ENCODE results near the gene CPT1A. TPM values are rescaled to one million over a fixed set of nuclear protein-coding genes. Genes with fewer than 3 reads are reported as not detected.
A peak's percentile ranks its signal among the peaks of the same experiment; 100 is the strongest.

CPT1A gene
- total and polyA plus RNA-seq, 10 of the 15 experiments (the other 5 are each of a cell fraction or from before 2014, with no cell fraction given), result 1.1 to 17.5 (median 6.0) TPM

DNA sequence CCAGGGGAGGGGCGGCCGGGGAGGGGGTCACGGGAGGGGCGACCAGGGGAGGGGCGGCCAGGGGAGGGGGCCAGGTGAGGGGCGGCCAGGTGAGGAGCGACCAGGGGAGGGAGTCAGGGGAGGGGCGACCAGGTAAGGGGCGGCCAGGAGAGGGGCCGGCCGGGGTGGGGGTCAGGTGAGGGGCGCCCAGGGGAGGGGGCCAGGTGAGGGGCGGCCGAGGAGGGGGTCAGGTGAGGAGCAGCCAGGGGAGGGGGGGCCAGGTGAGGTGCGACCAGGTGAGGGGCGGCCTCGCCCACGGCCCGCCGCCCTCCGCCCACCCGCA, 90.8 kb downstream of the CPT1A start (continued):
- TF ChIP-seq, protein P1, sequence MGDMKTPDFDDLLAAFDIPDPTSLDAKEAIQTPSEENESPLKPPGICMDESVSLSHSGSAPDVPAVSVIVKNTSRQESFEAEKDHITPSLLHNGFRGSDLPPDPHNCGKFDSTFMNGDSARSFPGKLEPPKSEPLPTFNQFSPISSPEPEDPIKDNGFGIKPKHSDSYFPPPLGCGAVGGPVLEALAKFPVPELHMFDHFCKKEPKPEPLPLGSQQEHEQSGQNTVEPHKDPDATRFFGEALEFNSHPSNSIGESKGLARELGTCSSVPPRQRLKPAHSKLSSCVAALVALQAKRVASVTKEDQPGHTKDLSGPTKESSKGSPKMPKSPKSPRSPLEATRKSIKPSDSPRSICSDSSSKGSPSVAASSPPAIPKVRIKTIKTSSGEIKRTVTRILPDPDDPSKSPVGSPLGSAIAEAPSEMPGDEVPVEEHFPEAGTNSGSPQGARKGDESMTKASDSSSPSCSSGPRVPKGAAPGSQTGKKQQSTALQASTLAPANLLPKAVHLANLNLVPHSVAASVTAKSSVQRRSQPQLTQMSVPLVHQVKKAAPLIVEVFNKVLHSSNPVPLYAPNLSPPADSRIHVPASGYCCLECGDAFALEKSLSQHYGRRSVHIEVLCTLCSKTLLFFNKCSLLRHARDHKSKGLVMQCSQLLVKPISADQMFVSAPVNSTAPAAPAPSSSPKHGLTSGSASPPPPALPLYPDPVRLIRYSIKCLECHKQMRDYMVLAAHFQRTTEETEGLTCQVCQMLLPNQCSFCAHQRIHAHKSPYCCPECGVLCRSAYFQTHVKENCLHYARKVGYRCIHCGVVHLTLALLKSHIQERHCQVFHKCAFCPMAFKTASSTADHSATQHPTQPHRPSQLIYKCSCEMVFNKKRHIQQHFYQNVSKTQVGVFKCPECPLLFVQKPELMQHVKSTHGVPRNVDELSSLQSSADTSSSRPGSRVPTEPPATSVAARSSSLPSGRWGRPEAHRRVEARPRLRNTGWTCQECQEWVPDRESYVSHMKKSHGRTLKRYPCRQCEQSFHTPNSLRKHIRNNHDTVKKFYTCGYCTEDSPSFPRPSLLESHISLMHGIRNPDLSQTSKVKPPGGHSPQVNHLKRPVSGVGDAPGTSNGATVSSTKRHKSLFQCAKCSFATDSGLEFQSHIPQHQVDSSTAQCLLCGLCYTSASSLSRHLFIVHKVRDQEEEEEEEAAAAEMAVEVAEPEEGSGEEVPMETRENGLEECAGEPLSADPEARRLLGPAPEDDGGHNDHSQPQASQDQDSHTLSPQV (IDR thresholded peaks at IDR 0.05), result no peak
- TF ChIP-seq MXI1 (IDR thresholded peaks at IDR 0.05; ENCODE audit: low read depth, low read length) (no peak), NR2F1 (conservative IDR thresholded peaks at IDR 0.05) (no peak), LARP7 (IDR thresholded peaks at IDR 0.05) (no peak)
- TF ChIP-seq, protein P2, sequence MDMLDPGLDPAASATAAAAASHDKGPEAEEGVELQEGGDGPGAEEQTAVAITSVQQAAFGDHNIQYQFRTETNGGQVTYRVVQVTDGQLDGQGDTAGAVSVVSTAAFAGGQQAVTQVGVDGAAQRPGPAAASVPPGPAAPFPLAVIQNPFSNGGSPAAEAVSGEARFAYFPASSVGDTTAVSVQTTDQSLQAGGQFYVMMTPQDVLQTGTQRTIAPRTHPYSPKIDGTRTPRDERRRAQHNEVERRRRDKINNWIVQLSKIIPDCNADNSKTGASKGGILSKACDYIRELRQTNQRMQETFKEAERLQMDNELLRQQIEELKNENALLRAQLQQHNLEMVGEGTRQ (IDR thresholded peaks at IDR 0.05; ENCODE audit: borderline replicate concordance, low read depth, low read length), result no peak

DNA sequence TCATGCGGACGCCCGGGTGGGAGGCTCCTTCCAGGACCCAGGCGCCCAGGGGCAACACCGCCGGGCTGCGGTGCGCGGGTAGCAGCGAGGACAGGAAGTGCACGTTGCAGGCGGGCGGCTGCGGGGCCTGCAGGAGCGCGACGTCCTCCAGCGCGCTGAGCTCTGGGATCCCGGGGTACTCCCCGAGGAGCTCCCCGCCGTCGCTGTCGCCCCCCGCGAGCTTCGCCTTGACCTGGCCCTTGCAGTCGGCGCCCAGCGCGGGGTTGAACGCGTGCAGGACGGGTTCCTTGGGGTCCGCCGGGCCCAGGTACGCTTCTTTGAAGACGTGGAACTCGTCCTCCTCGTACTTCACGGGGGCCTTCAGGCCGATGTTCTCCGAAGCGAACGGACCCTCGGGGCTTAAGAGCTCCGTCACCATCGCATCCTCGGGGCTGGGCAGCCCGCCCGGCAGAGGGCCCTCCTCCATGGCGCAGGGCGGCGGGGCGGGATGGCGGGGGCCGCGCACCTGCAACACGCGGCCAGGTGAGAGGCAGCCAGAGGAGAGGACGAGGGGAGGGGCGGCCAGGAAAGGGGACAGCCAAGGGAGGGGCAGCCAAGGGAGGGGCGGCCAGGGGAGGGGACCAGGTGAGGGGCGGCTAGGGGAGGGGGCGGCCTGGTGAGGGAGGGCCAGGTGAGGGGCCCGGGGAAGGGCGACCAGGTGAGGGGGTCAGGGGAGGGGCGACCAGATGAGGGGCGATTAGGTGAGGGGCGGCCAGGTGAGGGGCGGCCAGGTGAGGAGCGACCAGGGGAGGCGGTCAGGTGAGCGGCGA, 91.3 kb downstream of the CPT1A start:
- ChIA-PET CTCF (no interaction called here), POLR2A (no interaction called here), SMC1A (ENCODE audit: uncharacterized antibody, unreplicated experiment) (no interaction called here), RAD21 (ENCODE audit: unreplicated experiment) (interaction anchor here (0.5 kb wide), 1 partner anchor 934 kb away, joined by 5 read pairs; no protein-coding TSS in a partner anchor)
- H2AFZ ChIP-seq (ENCODE audit: control insufficient read depth, low read depth, low read length), result no peak overlapping the region
- no peak for DNase-seq (ENCODE audit: low read depth, low spot score)
- no TSS peak for BruUV-seq (replicated peaks)
- no peak for ATAC-seq
- no peak overlapping the region for H3K4me2 ChIP-seq (ENCODE audit: control insufficient read depth, insufficient read depth)
- no peaks in the 10 kb centered on the region for H4K20me1 ChIP-seq (ENCODE audit: control insufficient read depth, insufficient read depth)
- H3K9me3 ChIP-seq (replicated peaks; ENCODE audit: control insufficient read depth, insufficient read depth, low read length), result no peaks in the 10 kb centered on the region
- H3K27ac ChIP-seq (ENCODE audit: control insufficient read depth, insufficient read depth), result no peak overlapping the region
- no peak for FAIRE-seq
- in situ Hi-C loops (cut with MboI), result no loop called here
- H3K4me3 ChIP-seq, result no peak overlapping the region
- no peaks in the 10 kb centered on the region for H3K36me3 ChIP-seq (ENCODE audit: control insufficient read depth in 2 of 2, insufficient read depth in 2 of 2, low read length in 1 of 2)
- no peaks in the 10 kb centered on the region for H3K27me3 ChIP-seq (replicated peaks in 1 of 2; ENCODE audit: control insufficient read depth in 2 of 2, insufficient read depth in 2 of 2, low read length in 1 of 2)
- 57% methylated on average over 57 of the region's 76 CpGs for WGBS (ENCODE audit: insufficient coverage, insufficient replicate concordance, low lambda C conversion rate, missing lambda C conversion rate)
- no peaks in the 10 kb centered on the region for H3K79me2 ChIP-seq (ENCODE audit: control insufficient read depth, insufficient read depth, low read length)
- no peak overlapping the region for H3K9ac ChIP-seq (ENCODE audit: control insufficient read depth, insufficient read depth, low read length)
- intact Hi-C loops (cut with micrococcal nuclease; ENCODE audit: unreplicated experiment), result no loop called here
- H3K4me1 ChIP-seq (ENCODE audit: control insufficient read depth, insufficient read depth, low read length), result no peaks in the 10 kb centered on the region
- no peak for TF ChIP-seq CEBPB (IDR thresholded peaks at IDR 0.05; ENCODE audit: borderline replicate concordance in 1 of 2, low read depth in 2 of 2, low read length in 2 of 2)
- TF ChIP-seq SUZ12 (IDR thresholded peaks at IDR 0.05; ENCODE audit: unreplicated experiment), result peak; percentile 11
